ENCODE data around the gene RTCA.
"Not testable (repeated sequence)": the region's sequence is repeated elsewhere in the genome, so short reads cannot be mapped to it uniquely, and the experiment has no call there.

- not testable (repeated sequence) for TF ChIP-seq BHLHE40 (IDR thresholded peaks at IDR 0.05; ENCODE audit: borderline replicate concordance); L3MBTL2 (conservative IDR thresholded peaks at IDR 0.05); ZNF384 (IDR thresholded peaks at IDR 0.05); NFRKB (IDR thresholded peaks at IDR 0.05); FOXK2 (IDR thresholded peaks at IDR 0.05); SUZ12 (IDR thresholded peaks at IDR 0.05); SP1 (IDR thresholded peaks at IDR 0.05); FOXA1 (IDR thresholded peaks at IDR 0.05); CTBP1 (IDR thresholded peaks at IDR 0.05; ENCODE audit: borderline replicate concordance)
- TF ChIP-seq, protein P1, sequence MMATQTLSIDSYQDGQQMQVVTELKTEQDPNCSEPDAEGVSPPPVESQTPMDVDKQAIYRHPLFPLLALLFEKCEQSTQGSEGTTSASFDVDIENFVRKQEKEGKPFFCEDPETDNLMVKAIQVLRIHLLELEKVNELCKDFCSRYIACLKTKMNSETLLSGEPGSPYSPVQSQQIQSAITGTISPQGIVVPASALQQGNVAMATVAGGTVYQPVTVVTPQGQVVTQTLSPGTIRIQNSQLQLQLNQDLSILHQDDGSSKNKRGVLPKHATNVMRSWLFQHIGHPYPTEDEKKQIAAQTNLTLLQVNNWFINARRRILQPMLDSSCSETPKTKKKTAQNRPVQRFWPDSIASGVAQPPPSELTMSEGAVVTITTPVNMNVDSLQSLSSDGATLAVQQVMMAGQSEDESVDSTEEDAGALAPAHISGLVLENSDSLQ (IDR thresholded peaks at IDR 0.05), result not testable (repeated sequence)
These were observed 60.3 kb downstream of the RTCA start for GRCh38 chr1:100326325-100326670.

Data from HEK293T (cell line).